GM18907 (cell line): ENCODE measurements around the gene GAPDH.
"Not testable (repeated sequence)": the region's sequence is repeated elsewhere in the genome, so short reads cannot be mapped to it uniquely, and the experiment has no call there.

Source experiments
- ATAC-seq: cut with Tn5 transposase; IDR thresholded peaks from one replicate; pipeline ENCODE4 v1.9.1; 2021; ENCODE audit warnings: mild to moderate bottlenecking, moderate library complexity; ENCODE audit not compliant: unreplicated experiment

GAPDH gene

GRCh38 chr12:6533923-6534694, at the start of gene GAPDH:
GAPDH (plus strand) TSS chr12:6534517; CDS start chr12:6534833, 316 bp downstream.
- peak; percentile 70 for ATAC-seq

- no peak for ATAC-seq
These were observed 46.1 kb upstream of the GAPDH start for GRCh38 chr12:6488240-6488639.

GRCh38 chr12:6489449-6489848, 44.9 kb upstream of the GAPDH start:
- no peak for ATAC-seq

GRCh38 chr12:6490673-6491072, 43.6 kb upstream of the GAPDH start:
- ATAC-seq: not testable (repeated sequence)

- ATAC-seq: peak; percentile 75
These were observed 41.4 kb upstream of the GAPDH start, which contains the start of gene MRPL51 for GRCh38 chr12:6492838-6493496. MRPL51 (minus strand) TSS chr12:6493262; CDS start chr12:6493136, 126 bp downstream.

- ATAC-seq: peak; percentile 80
These were observed 40.6 kb upstream of the GAPDH start, which contains the start of gene NCAPD2 for GRCh38 chr12:6493497-6494257. NCAPD2 (plus strand) TSS chr12:6494102; CDS start chr12:6495099, 997 bp downstream.

GRCh38 chr12:6494258-6494743, 40.0 kb upstream of the GAPDH start:
- ATAC-seq: peak; percentile 14

GRCh38 chr12:6494968-6495367, 39.3 kb upstream of the GAPDH start:
- no peak for ATAC-seq

GRCh38 chr12:6497291-6497690, 37.0 kb upstream of the GAPDH start:
- ATAC-seq: not testable (repeated sequence)

- ATAC-seq: no peak
These were observed 33.9 kb upstream of the GAPDH start for GRCh38 chr12:6500466-6500865.

- ATAC-seq: no peak
These were observed 27.0 kb upstream of the GAPDH start for GRCh38 chr12:6507102-6507998.

GRCh38 chr12:6508087-6508486, 26.2 kb upstream of the GAPDH start:
- ATAC-seq: no peak

GRCh38 chr12:6520186-6520585, 14.1 kb upstream of the GAPDH start:
- ATAC-seq: no peak

GRCh38 chr12:6522193-6522592, 12.1 kb upstream of the GAPDH start:
- ATAC-seq: no peak

- ATAC-seq: no peak
These were observed 10.6 kb upstream of the GAPDH start for GRCh38 chr12:6523708-6524107.

- no peak for ATAC-seq
These were observed 9.7 kb upstream of the GAPDH start for GRCh38 chr12:6524648-6525047.

GRCh38 chr12:6526201-6526600, 8.1 kb upstream of the GAPDH start:
- ATAC-seq: no peak

- ATAC-seq: no peak
These were observed 7.4 kb upstream of the GAPDH start for GRCh38 chr12:6526766-6527525.

- ATAC-seq: no peak
These were observed 6.6 kb upstream of the GAPDH start for GRCh38 chr12:6527711-6528110.
